GM21717 (cell line): ENCODE results near the gene UCK2.
A peak's percentile ranks its signal among the peaks of the same experiment; 100 is the strongest.

ENCODE experiments used
- ATAC-seq: cut with Tn5 transposase; IDR thresholded peaks from one replicate; pipeline ENCODE4 v1.9.1; 2021; ENCODE audit warnings: mild to moderate bottlenecking, moderate library complexity; ENCODE audit not compliant: unreplicated experiment

Gene UCK2

DNA sequence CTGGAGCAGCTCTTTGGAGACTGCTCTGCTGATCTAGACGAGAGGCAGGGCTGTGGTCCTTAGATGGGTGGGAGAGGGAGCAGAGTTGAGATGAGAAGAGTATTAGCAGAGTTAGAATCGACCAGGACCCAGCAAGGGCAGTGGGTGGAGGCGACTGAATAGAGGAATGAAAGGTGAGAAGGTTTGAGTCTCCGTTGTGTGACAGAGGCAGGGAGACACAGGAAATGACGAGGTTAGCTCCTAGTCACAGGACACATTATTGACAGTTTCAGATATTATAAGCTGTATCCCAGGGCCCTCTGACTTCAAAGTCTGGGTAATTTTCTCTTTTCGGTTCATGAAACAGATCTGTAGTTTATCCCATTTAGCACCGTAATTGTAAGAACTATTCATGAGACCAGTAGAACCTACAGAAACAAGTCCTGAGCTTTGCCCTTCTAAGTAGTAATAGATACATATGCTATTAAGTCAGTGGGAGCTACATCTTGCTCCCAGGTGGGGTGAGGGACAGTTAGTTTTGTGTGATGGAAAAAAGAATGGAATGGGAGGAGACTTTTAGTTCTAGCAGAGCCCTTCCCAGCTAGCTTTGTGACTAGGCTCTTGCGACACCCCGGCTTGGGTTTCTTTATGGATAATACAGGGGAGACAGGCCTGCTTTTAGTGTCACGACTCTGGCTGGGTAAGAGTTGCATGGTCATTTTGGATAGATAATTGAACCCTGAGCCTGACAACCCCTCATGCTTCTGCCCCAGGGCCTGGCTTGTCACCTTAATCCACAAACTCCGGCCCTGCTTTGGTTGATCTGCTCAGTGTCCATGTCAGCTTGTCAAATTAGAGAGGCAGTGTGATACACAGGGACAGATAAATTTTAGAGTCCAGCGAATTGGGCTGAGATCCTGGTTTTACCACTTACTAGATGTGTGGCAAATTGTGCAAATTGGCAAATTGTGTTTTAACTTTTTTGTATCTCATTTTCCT is 70.2 kb downstream of the UCK2 start:
- ATAC-seq = no peak

DNA sequence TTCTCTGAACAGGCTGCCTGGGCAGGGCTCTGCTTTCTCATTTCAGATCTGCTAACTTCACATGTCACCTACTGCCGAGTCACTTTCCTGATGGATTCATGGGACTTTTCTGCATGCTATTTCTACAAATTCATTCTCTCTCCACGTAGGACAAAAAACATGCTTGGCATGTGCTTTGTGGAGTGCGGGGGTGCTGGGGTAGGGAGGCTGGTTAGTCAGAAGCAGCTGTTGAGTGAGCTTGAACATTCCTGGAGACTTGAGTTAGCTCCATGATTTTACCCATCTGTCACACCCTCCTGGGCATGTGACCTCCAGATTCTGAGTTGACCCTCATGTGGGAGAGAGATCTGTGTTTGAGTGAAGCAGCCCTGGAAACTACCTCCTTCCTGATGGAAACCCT is 71.4 kb downstream of the UCK2 start:
- no peak for ATAC-seq

DNA sequence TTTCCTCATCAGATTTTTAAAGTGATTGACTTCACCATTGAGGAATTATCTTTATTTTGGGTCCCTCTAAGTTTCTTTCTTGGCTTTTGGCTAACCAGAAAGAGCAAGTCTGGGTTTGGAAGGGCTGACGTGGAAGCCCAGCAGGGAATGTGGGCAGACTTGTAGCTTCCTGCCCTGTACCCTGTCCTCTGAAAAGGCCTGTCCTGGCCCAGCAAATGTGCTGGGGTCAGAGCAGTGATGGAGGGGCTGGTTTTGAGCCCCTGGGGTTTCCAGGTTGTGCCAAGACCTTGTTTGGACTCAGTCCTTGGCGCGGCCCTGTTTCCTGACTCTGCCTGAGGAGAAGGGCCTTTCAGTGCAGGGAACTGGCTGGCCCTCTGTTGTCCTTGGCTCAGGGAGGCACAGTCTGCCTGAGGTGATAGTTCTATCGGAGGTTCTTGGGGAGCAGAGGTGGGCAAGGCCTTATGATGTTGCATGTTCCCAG is 72.1 kb downstream of the UCK2 start:
- ATAC-seq = no peak

DNA sequence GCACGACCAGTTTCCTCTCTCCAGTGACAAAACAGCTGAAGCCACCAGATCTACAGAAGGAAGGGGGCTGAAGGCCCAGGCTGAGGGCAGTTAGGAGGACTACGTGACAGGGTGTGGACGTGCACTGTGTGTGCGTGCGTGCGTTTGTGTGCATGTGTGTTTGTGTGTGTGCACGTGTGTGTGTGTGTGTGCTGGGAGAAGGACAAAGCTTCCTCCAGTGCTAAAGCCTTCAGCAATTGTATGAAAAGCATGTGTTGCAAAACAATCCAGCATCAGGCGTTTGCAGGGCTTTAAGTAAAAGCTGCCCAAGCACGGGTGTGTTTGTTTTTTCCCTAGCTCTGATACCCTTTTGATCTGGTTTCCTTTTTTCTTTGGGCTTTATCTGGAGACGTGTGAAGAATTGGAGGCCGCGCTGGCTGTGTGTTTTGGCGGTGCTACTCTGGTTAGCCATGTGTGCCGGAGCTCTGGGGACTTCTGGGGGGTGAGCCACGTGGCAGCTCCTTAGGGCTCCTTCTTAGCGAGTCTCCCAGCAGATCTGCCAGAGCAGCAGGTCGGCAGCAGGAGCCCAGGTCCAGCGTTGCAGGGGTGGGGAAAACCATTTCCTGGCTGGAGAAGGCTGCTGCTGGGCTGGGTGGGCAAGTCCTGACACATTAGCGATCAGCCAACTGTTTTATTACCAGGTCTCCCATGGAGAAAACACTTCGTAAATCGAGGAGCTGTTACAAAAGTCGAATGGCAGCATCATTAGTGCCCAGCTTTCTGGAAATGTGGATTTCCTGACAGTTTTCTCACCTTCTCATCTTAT is 73.4 kb downstream of the UCK2 start:
- no peak for ATAC-seq

DNA sequence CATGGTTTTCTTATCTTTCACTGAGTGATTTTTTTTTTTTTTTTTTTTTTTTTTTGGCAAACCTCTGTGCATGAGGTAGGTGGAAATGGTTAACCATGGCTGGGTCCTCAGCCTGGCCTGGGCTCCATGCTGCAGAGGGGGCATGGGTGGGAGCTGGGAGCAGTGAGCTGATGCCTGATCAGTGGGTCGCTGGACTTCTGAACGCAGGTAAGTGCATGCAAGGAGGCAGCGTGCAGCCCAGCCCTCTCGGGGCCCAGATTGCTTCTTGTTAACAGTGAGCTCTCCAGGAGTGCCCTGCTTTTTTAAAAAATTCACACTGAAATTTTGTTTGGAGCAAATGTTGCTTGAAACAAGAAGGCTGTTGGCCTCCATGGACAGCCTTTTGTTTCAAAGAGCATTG is 75.2 kb downstream of the UCK2 start:
- no peak for ATAC-seq

DNA sequence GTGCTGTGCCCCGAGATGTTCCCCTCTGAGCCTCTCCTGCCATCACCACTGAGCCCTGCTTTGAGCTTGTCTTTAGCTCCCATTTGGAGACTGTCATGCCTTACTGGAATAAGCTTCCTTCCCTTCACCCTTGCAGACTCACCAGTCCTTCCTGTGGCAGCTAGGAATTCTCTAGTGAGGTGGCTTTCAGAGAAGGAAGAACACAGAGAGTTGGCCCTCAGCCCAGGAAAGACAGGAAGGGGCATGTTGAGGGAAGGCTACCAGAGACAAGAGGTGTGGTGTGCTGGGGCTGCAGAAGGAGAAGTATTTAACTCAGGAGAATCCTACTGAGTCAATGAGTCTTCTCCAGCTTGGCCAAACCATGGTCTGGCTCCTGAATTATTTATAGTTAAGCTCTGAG is 76.3 kb downstream of the UCK2 start:
- ATAC-seq = no peak

DNA sequence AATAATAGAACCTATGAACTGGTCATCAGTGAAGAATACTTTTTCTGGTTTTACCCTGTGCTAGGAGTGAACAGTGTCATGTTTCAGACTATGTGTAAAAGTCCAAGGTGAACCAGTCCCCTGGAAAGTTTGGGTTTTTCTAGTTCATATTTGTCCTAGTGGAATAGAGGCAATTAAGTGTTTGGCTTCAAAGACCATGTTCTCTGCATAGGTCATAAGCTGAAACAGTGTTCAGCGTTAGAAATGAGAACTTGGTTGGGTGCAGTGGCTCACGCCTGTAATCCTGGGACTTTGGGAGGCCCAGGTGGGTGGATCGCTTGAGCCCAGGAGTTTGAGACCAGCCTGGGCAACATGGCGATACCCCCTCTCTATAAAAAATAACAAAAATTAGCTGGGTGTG is 77.5 kb downstream of the UCK2 start:
- no peak for ATAC-seq

DNA sequence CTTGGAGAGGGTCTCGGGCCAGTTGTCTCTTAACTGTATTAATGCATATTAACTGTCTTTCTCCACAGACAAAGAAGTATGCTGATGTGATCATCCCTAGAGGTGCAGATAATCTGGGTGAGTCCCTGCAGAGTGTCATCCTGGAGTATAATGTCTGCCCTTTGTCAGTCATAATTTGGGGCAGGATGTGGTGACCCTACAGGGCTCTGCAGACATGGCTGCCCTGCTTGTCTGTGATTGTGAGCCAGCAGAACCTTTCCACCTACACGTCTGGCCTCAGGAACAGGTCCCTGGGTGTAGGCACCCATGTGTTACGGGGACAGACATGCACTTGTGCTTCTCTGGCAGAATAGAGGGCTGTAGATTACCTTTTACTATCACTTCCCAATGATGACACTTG is 78.4 kb downstream of the UCK2 start:
- no peak for ATAC-seq

DNA sequence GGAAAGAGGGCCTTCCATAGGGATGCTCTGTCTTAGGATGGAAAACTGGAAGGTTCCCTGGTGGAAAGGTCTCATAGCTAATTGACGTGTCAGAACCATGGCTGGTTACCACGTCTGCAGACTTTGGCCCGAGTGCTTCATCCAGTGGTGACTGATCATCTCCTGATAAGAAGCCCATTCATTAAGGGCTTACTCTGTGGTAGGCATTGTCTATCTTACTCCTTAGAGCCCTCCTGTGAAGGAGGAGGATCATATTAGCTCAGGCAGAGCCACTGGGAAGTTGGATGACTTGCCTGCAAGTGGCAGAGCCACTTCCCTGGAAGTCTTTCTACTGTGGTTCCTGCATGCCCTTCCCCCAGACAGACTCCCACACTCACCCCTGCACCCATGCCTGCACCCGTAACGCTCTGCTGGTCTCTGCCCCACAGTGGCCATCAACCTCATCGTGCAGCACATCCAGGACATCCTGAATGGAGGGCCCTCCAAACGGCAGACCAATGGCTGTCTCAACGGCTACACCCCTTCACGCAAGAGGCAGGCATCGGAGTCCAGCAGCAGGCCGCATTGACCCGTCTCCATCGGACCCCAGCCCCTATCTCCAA is 79.9 kb downstream of the UCK2 start:
- no peak for ATAC-seq

DNA sequence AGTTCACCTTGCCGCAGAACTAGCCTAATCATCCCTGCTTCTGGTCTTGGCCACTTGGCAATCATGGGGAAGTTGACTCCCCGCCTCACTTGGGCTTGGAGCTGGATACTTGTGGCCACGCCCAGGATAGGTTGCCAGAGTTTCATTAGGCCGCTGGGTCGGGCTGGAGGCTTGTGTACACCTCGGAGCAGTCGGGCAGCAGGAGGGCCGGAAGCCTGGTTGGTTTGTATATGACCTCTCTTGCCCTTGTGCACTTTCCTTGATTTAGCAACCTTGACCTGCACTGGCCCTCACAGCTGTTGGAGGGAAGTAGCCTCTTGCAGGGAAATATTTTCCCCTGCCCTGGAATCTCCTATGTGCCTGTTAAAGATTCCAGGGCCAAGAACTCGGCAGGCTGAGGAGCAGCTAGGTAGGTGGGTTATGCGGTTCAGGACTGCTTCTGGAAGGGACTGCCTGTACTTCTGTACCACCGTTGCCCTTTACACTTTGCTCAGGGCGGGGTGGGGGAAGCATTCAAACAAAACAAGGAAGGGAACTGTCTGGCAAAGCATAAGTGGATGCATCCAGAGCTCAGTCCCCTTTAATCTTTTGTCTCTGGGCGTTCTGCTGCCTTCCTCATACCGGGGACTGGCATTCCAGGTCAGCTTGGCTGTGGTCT is 83.5 kb downstream of the UCK2 start:
- no peak for ATAC-seq

DNA sequence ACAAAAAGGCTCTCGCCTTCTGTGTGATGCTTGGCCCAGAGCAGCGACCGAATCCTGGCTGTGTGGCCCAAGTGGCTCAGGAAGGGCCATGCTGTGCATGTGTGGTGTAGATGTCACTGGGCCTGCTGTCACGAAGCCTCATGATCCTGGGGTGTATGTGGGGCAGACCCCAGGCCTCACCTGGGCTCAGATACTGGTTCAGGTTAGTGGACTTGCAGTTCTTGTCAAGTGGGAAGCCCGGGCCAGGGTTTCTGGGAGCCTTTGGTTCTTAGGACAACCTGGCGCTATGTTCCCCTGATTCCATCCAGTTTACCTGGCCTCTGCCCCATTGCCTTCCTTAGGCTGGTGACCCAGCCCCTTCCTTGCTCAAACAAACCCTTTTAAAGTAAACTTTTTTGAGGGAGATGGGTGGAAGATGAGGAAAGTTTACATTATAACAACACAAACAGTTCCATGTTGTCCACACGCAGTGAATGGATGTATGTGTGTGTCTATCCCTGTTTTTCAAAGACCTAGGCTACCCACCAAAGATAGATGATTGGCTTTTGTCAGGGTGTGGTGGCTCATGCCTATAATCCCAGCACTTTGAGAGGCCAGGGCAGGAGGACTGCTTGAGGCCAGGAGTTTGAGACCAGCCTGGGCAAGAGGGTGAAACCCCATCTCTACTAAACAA is 84.3 kb downstream of the UCK2 start:
- no peak for ATAC-seq

DNA sequence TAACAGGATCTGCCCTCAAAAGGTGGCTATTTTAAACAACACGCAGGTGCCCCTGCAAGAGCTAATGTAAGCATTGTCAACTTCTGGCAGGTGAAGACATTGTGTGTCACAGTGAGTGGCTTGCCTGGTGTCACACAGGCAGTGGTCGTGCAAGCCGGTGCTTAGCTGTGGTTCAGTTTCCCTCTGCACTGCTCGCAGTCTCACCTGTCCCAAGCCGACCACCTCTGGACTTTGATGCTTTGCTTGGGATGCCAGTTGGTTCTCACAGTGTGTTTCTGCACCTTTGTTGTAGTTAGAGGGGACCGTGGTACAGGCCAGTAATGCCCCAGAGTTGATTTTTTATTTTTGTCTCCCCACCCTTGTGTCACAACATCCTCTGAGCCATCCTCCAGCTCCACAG is 85.2 kb downstream of the UCK2 start:
- no peak for ATAC-seq

DNA sequence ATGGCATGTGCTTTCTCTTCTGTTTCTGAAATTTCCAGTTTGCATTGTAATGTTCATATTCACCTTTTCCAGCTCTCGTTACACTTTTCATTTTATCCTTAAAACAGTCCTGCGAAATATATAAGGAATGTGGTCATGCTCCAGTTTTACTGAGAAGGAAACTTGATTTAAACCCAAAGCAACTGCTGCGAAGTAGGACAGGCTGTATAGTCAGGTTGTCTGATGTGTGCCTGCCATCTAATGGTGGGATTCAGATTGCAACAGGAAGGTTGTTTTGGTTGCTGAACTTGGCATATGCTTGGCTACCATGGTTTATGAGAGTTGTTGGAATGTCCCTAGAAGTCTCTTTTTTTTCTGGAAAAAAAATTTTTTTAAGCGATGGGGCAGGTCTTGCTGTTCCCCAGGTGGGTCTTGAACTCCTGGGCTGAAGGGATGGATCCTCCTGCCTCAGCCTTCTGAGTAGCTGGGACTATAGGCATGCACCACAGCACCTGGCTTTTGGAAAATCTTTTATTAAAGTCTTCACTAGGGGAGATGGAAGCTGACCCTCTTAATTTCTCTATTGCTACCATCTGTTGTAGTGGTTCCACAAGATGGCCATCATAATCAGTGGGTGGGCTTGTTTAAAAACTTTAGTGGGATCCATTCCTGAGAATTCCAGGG is 86.9 kb downstream of the UCK2 start:
- ATAC-seq = peak; percentile 90

DNA sequence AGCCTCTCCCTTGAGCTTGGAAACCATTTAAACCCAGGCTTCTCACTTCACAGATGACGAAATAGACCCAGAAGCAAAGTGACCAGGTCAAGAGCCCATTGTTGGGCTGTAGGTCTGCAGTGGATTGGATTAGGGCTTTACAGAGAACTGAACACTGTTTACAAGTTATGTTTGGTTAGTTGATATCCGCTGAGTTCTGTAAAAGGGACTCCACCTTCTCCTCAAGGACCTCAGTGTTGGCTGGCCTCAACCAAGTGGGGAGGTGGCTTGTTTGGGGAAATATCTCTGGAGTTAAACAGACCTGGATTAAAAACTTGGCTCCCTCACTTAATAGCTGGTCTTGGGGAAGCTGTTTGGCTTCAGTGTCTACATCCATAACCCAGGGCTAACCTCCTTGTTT is 88.1 kb downstream of the UCK2 start:
- ATAC-seq = no peak

DNA sequence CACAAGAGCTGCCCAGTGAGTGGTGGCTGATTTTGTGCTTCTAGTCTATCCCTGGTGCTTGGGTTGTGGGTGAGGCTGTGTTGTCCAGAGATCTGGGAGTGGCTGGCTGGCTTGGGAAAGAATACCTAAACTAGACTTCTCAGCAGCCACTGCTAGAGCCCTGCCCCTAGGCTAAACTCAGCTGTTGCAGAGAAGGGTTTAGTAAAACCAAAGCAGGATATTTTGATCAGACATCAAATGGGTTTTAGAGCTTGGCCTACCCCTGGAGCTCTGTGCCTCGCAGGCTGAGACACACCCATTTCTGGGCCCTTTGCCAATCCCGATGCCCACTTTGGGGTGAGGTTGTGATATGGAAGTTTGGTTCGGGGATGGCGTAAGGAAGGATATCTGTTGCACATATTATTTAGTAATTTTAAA is 88.5 kb downstream of the UCK2 start:
- no peak for ATAC-seq

DNA sequence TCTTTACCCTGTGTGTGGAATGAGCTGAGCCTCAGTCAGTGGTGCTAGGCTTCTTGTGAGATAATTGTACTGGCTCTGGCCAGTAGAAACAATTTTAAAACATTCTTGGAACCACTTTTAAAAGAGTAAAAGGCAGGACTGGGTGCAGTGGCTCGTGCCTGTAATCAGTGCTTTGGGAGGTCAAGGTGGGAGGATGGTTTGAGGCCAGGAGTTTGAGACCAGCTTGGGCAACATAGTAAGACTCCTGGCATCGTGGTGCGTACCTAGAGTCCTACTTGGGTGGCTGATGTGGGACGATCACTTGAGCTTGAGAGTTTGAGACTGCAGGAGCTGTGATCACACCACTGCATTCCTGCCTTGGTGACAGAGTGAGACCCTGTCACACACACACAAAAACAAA is 89.8 kb downstream of the UCK2 start:
- no peak for ATAC-seq

DNA sequence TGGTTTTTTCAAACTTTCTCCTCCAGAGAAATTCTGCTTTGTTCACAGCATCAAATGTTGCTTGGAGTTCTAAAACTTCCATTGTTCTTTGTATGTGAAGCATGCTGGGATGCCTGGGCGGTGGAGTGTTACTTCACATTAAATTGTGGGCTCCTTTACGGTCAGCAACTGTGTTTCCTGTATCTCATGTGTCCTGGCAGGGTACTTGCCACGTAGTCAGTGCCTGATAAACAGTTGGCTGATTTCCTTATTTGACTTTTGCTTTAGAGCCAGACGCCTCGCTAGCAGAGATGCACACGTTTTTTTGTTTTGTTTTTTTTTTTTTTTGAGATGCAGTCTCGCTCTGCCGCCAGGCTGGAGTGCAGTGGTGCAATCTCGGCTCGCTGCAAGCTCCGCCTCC is 96.7 kb downstream of the UCK2 start:
- ATAC-seq = no peak

DNA sequence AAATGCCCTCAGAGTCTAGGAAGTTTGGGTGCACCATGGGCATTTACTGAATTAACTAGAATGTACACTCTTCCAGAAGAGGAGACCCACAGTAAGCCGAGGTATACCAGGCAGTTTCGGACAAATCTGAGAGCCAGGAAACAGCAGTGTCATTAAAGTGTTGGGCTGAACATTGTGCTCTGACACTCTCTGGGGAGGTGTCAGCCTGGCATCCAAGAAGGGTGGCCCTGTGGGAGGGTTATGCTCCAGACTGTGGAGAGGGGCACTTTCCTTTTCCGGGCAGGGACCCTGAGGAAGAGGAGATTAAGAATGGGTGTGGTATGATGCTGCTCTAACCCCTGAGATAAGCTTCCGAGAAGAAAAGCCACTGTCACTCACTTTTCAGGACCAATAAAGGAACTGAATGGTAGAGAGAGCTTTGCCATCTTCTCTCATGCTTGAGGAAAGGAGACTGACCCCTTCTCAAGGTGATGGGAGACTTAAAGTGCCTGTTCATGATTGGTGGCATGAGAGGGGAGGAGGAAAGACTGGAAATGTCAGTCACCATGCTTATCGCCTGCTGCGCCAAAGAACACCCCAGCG is 98.2 kb downstream of the UCK2 start:
- no peak for ATAC-seq

DNA sequence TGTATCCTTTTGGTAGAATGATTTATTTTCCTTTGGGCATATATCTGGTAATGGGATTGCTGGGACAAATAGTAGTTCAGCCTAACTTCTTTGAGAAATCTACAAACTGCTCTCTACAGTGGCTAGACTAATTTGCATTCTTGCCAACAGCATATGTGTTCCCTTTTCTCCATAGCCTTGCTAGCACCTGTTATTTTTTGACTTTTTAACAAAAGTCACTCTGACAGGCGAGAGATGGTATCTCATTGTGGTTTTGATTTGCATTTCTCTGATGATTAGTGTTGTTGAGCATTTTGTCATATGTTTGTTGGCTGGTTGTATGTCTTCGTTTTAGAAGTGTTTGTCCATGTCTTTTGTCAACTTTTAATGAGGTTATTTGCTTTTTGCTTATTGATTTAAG is 99.8 kb downstream of the UCK2 start:
- peak; percentile 75 for ATAC-seq
